Stimulated activated CD4-positive, alpha-beta T cell treated with anti-CD3 and anti-CD28 coated beads, Interleukin-1b, Interleukin-23, amount 100 ng/mL, for 1 hour (primary cell): Measurements from ENCODE around the gene SUPT3H.
A peak's percentile ranks its signal among the peaks of the same experiment; 100 is the strongest.

Experiments used
- DNase-seq, 2 donors: peaks; one replicate each; pipeline ENCODE4 v3.0.0-alpha.2; 2020; ENCODE audit warnings: low read depth in 2 of 2

Gene SUPT3H

DNA sequence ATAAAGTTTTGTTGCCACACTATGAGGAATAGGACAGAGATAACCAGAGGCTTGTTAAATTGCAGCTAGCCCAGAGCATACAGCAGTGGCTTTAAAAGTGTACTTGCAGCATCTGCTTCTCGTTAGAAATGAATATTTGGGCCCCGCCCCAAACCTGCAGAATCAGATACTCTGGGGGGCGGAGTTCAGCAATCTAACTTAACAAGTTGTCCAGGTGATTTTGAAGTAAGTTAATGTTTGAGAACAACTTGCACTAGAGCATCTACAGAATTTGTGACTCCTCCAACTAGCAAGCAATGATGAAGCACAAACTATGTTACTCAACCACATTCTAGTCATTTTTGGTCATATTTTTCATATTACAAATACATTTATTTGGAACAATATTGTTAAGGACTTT lies 10.6 kb upstream of the SUPT3H start:
- no peak for DNase-seq

- no peak for DNase-seq
These were observed 9.5 kb upstream of the SUPT3H start for GRCh38 chr6:45387236-45387635.

GRCh38 chr6:45386501-45386900 lies 8.8 kb upstream of the SUPT3H start:
- no peak for DNase-seq

- DNase-seq = no peak
These were observed 4.7 kb upstream of the SUPT3H start for GRCh38 chr6:45382391-45382790.

DNA sequence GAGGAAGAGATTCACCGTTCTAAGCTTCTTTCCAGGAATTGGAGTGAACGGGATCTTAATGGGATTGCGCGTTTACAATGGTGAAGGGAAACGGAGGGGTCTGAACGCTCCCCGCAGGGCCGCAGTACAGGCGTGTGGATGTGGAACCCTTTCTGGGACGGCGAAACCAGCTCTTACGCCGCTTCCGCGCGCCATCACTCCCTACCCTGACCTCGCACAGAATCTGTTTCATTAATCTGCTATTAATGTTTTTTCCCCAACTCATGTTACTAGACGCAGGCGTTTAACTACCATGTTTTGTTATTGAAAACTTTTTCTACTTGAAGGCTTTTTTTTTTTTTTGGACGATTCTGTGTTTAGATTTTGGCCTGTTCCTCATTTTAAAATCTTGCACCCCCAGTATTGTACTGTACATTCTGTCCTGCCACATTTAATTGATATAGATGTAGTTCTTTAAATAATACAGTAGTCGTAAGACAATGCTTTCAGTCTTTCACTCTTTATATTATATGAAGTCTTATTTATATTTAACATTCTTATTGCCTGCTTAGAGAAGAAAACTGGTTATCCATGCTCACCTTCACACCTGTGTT lies 696 bp upstream of the SUPT3H start:
- peak in 1 of 2 donors; percentile 7 for DNase-seq

DNA sequence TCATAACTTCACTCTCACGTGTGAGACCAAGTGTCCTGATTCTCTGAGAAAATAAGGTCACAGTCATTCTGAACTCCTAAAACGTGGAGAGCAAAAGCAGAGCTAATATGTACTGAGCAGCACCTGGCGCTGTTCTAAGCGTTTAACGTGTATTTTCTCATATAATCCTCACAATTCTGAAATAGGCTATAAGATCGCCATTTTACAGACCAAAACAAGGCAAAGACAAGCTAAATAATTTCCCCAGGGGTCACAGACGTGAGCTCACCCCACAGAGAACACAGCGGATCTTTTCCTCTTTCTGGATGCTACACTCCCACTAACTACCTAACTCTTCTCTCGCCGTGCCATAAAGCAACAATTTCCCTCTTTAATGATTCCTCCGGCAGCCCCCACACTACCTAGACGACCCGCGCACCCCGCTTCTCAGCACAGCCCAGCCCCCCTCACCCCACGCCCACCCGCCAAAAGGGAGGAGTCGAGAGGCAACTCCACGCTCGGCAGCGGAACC lies 636 bp downstream of the SUPT3H start:
- peak; percentile 43 to 63 for DNase-seq

- DNase-seq = no peak
These were observed 1.3 kb downstream of the SUPT3H start for GRCh38 chr6:45376310-45377042.

- no peak for DNase-seq
These were observed 2.3 kb downstream of the SUPT3H start for GRCh38 chr6:45375449-45375848.

- no peak for DNase-seq
These were observed 5.7 kb downstream of the SUPT3H start for GRCh38 chr6:45371924-45372573.

- DNase-seq = no peak
These were observed 7.9 kb downstream of the SUPT3H start for GRCh38 chr6:45369870-45370269.

- DNase-seq = no peak
These were observed 9.7 kb downstream of the SUPT3H start for GRCh38 chr6:45367999-45368398.

DNA sequence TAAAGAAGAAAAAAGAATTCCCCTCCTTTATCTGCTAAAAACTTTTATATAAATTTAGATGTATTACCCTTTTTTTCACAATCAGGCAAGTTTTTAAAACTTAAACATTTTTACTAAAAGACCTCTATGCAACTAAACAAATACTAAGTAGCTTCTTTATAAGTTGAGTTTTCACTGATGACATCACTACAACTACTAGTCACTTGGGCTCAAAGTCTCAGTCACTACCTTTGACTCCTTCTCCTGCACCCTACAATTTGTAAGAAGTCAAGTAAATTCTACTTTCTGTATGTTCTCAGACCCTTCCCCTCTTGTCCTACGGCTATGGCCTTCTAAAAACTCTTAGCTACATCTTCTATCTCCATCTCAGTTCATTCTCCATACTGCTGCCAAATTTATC lies 11.2 kb downstream of the SUPT3H start:
- no peak for DNase-seq

- no peak for DNase-seq
These were observed 12.7 kb downstream of the SUPT3H start for GRCh38 chr6:45365036-45365435.

- DNase-seq = no peak
These were observed 13.3 kb downstream of the SUPT3H start for GRCh38 chr6:45364466-45364865.

GRCh38 chr6:45353654-45354053 lies 24.1 kb downstream of the SUPT3H start:
- no peak for DNase-seq

DNA sequence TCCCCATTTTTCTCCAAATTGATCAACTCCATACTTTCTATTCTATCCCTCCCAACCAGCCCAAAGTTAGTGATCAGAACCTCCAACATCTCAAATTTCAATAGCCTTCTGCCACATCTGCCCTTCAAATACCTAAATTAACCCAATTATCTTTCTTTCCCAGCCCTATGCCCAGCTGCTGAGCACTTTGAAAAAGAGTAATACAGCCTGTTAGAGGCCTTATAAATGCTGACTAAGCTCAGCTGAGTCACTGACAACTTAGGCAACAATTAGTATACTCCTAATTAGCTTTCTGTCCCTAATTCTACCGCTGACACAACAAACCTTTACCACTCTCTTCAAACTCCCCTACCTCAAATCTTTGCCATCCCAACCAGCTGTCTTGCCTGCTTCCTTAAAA lies 26.1 kb downstream of the SUPT3H start:
- no peak for DNase-seq

GRCh38 chr6:45351076-45351475 lies 26.7 kb downstream of the SUPT3H start:
- DNase-seq = no peak

DNA sequence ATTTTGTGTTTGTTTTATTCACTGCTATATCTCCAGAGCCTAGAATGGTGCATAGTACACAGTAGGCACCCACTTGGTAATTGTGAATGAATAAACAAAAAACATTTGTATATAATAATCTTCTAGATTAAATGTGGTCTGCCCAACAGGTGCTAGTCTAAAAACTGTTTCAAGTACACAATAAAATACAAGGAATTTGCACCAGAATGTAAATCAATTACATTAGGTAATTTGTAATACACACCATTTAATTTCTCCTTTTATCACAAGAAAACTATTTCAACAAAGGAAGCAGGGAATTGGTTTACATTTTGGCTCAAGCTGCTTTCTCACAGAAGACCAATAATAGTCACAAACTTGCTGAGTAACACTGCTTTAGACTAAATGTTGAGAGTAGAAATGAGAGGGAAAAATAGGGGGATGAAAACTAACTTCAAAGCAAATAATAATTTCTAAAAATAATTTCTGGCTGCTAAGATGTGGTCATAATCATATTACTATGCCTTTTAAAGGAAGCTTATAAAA lies 27.5 kb downstream of the SUPT3H start:
- DNase-seq = no peak

DNA sequence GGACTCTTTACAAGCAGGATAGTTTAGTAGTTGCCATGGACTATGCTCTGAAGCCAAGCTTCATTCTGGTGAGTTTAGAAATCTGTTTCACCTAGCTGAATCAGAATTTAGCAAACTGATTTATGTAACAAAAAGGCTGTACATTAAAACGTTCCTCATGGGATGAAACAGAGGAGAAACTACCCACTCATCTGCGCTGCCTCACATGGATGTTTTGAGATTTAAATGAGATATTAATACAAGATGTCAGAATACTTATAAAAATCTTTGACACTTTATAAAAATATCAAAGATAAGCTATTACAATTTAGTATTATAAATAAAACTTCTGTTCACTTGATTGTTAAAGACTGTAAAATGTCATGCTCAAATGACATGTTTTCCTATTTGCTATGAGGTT lies 32.8 kb downstream of the SUPT3H start:
- DNase-seq = no peak

- no peak for DNase-seq
These were observed 49.2 kb downstream of the SUPT3H start for GRCh38 chr6:45328523-45328922.

- DNase-seq = no peak
These were observed 49.7 kb downstream of the SUPT3H start, which contains the start of gene RUNX2 for GRCh38 chr6:45327956-45328522. RUNX2 (plus strand) TSS chr6:45328330; CDS start chr6:45328727, 397 bp downstream.

DNA sequence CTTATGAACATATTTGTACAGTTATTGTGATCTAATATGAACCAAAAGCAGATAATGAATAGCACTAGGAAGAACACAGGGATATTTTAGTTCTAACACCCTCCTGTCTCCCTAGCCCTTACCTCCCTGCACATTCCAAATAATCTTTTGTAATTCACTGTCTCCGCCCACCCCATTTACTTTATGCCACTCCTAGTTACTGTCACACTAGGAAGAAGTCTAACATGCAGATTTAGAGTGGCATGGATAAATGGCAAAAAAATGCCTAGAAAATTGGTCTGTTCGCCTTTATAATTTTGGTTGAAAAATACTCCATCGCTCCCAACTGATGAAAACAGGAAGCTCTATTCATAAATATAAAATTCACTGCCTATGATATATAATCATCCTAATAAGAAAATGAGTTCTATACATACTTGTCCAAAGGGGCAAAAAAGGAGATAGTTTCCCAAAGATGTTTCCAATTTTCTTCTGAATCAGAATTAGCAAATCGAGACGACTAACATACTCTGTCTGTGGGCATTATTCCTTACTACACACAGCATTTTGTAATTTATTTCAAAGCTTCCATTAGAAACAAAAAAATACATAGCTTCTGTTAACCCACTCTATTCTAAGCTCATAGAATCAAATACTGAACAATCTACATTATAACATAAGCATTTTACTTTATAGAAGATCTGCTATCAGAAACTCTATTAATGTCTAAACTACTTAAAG lies 50.9 kb downstream of the SUPT3H start:
- no peak for DNase-seq
